ENCODE measurements around the gene CABP7.

- TF ChIP-seq POLR2A (IDR thresholded peaks at IDR 0.05; ENCODE audit: low read depth, low read length): no peak
- no peak for TF ChIP-seq POLR2AphosphoS5 (IDR thresholded peaks at IDR 0.05; ENCODE audit: low read depth, low read length)
- TF ChIP-seq TAF1 (IDR thresholded peaks at IDR 0.05; ENCODE audit: borderline replicate concordance, low read depth, low read length): no peak
Measured at GRCh38 chr22:29701155-29701999, 18.4 kb upstream of the CABP7 start.

Data from GM12892 (cell line).